ENCODE measurements around the gene MRPS12.
"Not testable (repeated sequence)": the region's sequence is repeated elsewhere in the genome, so short reads cannot be mapped to it uniquely, and the experiment has no call there.

The MRPS12 gene

DNA sequence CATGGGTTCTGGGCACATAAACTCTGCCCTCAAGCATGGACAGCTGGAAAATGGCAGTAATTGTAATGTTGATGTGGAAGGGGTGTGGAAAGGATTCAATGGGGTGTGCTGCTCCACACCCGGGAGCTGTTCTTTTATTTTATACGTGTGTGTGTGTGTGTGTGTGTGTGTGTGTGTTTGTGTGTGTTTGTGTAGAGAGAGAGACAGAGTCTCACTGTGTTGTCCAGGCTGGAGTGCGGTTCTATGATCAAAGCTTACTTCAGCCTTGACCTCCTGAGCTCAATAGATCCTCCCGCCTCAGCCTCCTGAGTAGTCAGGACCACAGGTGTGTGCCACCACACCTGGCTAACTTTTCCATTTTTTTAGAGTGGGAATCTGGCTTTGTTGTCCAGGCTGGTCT lies 2.8 kb downstream of the MRPS12 start:
- no peak for DNase-seq

DNA sequence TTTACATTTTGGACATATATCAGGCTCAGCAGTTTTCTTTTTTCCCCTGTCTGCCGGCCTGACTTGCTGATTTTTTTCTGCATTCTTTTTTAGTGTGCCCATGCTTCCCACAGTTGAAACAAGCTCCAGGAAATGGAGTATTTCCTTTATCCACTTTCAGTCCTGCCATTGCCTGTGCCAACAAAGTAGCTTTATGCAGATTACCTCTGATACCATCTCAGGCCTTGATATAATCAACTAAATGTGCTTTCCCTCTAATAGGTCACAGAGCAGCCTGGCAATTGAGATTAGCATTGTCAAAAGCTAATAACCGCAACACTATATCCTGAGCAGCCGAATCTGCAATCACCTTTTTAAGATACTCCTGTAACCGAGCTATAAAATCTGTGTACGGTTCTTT lies 9.2 kb downstream of the MRPS12 start:
- DNase-seq = no peak

DNA sequence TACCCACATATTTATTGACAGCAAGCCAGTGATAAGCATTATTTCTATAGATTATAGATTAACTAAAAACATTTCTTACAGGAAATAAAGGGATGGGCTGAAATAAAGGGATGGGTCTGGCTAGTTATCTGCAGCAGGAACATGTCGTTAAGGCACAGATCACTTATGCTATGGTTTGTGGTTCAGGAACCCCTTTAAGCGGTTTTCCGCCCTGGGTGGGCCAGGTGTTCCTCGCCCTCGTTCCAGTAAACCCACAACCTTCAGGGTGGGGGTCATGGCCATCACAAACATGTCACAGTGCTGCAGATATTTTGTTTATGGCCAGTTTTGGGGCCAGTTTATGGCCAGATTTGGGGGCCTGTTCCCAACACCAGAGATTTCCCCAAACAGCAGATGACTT lies 10.7 kb downstream of the MRPS12 start:
- not testable (repeated sequence) for DNase-seq

DNA sequence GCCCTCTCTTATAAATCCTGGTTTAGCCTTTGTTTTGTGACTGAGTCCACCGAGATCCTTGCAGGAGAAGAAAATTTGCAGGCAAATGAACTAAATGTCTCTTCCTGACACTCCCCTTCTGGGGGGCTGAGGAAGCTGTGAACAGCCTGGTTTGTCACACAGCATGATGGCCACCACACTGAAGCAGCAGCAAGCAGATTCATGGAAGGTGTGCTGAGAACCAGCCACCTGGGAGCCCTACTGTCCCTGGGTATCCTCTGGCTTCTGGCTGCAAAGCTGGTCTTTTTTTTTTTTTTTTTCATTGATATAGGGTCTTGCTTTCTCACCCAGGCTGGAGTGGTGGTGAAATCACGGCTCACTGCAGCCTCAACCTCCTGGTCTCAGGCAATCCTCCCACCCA lies 11.2 kb downstream of the MRPS12 start:
- DNase-seq = no peak

DNA sequence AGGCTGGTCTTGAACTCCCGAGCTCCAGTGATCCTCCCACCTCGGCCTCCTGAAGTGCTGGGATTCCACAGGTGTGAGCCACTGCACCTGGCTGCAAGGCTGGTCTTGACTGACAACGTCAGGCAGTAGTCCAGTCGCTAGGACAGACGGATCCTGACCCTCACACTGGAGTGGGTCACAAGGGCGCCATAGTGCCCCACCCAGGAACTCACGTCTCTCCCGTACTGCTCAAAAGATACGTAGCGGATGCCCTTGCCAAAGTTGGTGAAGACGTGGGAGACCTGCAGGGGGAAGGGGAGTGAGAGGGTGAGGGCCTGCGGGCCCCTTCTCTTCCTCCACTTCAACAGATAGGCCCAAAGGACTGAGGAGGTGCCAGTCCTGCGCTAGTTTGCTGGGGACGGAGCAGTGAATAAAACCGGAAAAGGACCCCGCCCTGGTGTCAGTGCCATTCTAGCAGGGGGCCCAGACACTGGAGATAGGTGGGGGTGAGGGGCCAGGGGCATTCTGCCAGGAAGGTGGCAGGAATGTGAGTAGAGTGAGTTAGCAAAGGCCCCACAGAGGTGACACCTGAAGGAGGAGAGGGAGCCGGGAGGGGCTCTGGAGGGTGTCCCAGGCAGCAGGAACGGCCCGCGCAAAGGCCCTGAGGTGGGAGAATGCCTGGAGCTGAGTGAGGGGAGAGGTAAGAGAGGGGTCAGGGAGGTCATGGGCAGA lies 11.9 kb downstream of the MRPS12 start:
- no peak for DNase-seq

DNA sequence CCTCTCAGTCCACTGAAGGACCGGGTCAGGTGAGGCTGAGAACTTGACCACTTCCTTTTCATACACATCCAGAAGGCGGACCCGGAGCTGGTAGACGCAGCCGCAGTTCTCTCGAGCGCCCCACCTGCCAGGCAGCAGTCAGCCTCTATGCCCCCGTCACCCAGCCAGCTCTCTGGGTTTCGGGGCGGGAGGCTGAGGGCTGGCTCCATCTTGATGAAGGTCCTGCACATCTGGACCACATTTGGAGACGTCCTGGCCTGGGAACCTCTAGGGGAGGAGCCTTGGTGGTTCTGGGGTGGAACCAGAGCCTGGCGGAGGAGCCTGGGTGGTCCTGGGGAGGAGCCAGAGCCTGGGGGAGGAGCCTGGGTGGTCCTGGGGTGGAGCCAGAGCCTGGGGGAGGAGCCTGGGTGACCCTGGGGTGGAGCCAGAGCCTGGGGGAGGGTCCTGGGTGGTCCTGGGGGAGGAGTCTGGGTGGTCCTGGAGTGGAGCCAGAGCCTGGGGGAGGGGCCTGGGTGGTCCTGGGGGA lies 14.3 kb downstream of the MRPS12 start:
- peak in 1 of 56 donors; percentile 10 for DNase-seq

DNA sequence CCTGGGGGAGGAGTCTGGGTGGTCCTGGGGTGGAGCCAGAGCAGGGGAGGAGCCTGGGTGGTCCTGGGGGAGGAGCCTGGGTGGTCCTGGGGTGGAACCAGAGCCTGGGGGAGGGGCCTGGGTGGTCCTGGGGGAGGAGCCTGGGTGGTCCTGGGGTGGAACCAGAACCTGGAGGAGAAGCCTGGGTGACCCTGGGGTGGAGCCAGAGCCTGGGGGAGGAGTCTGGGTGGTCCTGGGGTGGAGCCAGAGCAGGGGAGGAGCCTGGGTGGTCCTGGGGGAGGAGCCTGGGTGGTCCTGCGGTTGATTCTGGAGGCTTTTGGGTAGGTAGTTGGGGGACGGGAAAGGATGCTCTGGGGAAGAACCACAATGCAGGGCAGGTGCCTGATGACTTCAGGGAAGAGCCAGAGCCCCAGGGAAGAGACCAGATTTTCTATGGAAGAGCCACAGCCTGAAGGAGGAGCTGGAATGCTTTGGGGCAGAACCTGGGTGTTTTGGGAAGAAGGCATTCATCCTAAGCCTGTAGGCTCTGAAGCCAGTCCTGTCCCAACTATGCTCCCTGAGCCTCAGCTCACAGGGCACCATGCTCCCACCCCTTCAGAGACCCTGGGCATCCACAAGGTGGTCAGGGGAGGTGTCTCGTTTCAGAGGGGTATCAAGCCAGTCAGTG lies 15.0 kb downstream of the MRPS12 start:
- DNase-seq = peak in 1 of 56 donors; percentile 9

DNA sequence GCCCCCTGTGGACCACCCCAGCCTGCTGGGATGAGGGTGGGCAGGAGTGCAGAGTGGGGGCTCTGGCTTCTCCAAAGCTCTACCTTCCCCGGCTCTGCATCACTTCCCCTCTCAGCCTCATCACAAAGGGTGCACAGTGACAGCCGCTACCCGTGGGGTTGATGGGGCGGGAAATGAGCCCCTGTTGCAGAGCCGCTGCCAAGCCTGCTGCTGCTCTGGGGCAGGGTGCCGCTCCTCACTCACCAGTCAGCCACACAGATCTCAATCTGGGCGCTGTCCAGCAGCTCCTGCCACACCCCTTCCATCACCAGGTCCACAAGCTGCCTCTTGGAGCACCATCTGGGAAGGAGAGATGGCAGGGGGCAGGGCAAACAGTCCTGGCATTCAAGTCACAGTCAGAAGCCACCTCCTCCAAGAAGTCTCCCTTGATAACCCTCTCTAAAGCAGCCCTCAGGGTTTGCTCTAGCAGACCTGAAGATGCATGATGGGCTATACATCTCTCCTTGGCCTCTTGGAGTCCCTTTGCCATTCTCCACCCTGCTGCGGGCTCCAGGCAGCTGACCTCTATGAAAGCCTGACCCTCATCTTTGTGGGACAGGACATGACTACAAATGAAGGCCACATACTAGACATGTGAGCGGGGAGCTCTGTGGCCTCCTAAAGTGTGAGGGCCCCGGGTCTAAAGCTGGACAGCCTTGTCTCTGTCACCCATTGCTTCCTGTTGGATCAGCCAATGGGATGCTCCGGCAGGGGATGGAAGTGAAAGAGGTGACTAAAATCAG lies 15.7 kb downstream of the MRPS12 start:
- no peak for DNase-seq

DNA sequence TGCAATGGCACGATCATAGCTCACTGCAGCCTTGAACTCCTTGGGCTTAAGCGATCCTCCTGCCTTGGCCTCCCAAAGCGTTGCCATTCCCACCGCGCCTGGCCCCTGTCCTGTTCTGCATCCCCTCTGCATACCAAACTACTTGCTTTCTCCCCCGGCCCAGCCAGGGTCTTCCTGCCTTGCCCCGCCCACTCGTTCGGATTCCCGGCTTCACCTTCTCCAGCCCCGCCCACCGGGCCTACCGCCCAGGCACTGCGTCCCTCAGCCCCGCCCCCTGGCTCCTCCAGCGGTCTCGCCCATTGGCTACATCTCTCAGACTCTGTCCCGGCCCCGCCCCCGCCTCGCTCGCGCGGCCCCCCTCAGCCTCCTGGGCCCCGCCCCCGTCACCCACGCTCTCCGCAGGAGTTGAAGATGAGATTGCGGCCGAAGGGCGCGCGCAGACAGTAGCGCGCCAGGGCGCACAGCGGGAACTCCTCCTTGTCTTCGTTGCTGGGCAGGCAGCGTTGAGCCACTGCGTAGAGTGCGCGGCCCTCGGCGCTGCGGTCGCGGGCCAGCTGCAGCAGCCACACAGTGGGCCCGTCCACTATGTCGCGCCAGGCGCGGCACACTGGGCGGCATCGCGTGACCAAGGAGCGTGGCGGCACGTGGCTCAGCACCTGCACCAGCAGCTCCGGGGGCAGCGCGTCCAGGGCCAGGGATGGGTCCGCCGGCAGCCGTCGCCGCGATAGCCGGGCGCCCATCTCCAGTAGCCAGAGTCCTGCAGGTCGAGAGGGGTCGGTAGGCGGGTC lies 19.0 kb downstream of the MRPS12 start:
- peak in 55 of 56 donors; percentile 11 to 93 (median 78) for DNase-seq

DNA sequence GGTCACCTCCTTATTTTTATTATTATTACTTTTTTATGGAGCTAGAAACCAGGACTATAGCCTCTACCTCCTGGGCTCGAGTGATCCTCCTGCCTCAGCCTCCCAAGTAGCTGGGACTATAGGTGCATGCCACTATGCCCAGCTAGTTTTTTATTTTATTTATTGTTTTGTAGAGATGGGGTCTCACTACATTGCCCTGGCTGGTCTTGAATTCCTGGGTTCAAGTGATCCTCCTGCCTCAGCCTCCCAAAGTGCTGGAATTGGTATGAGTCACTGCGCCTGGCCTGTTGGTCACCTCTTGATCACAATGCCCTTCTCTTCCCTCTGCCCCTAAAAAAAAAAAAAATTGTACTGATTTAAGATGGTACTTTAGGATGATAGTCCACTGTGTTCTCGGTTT lies 20.4 kb downstream of the MRPS12 start:
- DNase-seq = no peak

DNA sequence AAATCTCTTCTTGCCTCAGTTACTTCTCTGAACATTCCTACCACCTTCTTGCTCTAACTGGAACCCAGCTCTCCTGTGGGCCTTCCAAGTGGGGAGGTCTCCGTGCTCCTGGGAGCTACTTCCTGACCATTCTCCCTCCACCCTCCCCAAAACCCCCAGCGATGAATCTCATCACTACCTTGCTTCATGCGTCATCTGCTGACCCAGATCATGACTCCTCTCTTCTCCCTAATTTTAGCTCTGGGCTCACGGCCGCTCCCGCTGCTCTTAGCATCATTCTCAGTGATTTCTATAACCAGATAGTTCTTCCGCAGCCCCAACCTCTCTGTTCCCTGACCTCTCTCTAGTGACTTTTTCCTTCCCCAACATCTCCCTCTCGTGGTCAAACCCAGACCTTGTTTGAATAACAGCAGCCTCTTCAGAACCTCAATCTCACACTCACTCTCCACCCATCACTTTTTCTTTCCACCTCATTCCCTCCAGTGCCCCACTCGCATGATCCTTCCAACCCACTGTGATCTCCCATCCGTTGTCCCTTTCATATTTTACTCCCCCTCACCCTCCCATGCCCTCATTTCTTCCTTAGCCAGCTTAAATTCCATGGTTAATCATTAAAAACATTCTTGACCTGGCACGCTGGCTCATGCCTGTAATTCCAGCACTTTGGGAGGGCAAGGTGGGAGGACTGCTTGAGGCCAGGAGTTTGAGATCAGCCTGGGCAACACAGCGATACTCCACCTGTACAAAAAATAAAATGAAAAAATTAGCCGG lies 21.8 kb downstream of the MRPS12 start:
- DNase-seq = peak in 1 of 56 donors; percentile 15

DNA sequence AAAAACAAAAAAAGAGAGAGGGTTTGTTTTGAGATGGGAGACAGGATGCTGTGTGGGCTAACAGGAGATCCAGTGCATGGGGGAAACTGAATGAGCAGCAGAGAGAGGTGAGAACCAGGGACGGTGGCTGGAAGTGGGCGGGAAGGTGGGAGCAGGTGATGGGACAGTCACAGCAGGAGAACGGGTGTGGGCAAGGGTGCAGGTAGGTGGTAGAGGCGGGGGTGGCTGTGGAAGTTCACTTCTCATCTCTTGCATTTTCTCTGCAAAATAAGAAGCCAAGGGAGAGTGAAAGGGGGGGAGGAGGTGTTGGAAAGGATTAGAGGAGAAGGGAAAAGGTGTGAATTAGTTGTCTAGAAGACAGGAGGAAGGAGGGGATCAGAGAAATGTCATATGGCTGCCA lies 22.9 kb downstream of the MRPS12 start:
- DNase-seq = peak in 2 of 56 donors; percentile 19 to 32

DNA sequence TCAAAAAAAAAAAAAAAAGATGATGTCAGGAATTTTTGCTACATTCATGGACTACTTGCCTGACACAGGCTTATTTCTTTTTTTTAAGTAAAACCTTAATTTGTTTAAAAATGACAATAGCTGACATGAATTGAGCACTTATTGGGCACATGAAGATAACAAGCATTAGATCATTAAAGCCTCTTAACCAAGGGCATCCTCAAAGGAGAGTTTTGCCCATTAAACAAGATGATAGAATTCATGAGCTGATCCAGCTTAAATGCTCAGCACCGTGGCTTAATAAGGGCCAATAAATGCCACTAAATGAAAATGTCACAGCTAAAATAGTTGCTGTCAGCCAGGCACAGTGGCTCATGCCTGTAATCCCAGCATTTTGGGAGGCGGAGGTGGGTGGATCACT lies 25.5 kb downstream of the MRPS12 start:
- no peak for DNase-seq

DNA sequence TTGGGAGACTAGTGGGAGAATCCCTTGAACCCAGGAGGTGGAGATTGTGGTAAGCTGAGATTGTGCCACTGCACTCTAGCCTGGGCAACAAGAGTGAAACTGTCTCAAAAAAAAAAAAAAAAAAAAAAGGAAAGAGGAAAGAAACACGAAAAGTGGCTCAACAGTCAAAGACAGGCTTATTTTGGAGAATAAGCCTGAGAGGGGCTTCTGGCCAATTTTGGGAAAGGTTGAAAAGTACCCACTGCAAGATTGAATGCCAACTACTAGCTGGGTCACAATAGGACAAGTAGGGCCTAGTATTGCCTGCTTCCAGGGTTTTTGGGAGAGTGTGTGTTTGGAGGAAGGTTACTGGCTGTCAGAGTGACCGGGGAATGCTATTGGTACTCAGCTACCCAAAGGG lies 27.6 kb downstream of the MRPS12 start:
- no peak for DNase-seq

DNA sequence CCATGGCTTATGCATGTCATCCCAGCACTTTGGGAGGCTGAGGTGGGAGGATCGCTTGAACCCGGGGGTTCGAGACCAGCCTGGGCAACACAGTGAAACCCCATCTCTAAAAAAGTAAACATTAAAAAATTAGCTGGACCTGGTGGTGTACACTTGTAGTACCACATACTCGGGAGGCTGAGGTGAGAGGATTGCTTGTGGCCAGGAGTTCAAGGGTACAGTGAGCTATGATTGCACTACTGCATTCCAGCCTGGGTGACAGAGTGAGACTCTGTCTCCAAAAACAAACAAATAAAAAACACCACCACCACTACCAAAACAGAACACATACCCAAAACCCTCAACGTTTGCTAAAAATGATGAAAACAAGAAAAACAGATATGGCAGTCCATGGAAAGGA lies 28.9 kb downstream of the MRPS12 start:
- no peak for DNase-seq

DNA sequence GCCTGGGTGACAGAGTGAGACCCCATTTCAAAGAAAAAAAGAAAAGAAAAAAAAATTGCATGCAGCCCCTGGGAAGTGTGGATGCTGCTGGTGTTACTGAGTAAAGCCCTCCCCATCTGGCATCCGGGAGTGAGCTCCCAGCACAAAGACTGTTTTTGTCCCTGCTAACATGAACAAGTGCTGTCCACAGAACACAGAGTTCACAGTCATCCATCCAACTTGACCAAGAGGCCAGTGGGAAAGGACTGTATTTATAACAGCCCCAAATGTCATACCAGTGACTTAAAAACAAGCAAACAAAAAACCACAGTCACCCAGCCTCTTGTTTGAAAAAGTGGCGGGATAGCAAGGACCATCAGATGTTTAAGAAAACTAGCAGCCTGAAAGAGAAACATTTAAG lies 34.0 kb downstream of the MRPS12 start:
- DNase-seq = no peak

DNA sequence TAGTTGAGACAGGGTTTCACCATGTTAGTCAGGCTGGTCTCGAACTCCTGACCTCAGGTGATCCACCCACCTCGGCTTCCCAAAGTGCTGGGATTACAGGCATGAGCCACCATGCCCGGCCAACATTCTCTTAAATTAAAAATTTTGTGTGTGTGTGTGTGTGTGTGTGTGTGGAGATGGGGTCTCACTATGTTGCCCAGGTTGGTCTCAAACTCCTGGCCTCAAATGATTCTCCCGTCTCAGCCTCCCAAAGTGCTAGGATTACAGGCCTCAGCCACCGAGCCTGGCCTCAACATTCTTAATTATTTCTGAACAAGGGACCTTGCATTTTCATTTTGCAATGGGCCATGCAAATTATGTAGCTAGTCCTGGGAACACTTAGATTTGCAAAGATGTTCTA lies 35.4 kb downstream of the MRPS12 start:
- DNase-seq = not testable (repeated sequence)

DNA sequence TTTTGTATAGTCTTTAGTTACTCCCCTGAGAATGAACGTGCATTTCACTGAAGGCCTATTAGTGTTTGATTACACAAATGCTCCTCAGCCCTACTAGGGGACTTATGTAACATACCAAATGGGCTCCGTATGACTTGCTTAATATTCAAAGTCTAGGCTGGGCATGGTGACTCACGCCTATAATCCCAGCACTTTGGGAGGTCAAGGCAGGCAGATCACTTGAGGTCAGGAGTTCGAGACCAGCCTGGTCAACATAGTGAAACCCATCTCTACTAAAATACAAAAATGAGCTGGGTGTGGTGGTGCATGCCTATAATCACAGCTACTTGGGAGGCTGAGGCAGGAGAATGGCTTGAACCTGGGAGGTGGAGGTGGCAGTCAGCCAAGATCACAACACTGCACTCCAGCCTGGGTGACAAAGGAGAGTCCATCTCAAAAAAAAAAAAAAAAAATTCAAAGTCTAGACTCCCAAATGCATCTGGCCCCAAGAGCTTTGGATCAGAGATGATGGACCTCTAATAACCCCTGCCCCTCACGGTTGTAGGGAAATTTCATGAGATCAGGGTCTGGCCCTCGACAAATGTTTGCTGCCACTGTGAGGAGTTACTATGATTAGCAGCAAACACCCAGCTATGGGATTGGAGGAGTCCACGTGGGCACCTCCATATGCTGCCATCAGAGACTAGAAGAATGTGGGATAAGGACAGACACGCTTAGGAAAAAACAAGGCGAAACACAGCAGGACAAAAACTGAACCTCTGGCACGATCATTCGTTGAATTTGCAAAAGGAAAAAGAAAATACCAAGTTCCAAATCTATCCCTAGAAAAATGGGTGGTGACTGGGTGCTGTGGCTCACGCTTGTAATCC lies 40.2 kb downstream of the MRPS12 start:
- DNase-seq = peak in 11 of 56 donors; percentile 4 to 38 (median 13)

DNA sequence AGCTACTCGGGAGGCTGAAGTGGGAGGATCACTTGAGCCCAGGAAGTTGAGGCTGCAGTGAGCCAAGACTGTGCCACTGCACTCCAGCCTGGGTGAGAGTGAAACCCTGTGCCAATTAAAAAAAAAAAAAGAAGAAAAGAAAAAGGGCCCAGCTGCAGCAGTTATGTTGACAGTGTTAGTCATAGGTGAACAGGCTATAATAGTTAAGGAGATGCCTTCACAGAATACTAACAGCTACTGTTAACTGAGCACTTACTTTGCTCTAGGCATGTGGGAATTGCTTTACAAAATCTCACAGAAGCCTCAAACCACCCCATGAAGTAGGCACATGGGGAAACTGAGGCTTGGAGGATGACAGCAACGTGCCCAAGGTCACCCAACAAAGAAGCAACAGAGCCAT lies 40.9 kb downstream of the MRPS12 start:
- DNase-seq = no peak

Data from amygdala (tissue), 56 donors.